Breast epithelium (tissue), 3 donors: ENCODE measurements around the gene IL1RAP.

ENCODE experiments used
- POLR2A ChIP-seq: fragments of 450-650 bp; IDR thresholded peaks from one replicate; pipeline ENCODE4 v1.6.1; 2016; ENCODE audit warnings: antibody characterized with exemption, mild to moderate bottlenecking, moderate library complexity
- POLR2AphosphoS5 ChIP-seq, 3 donors: sonication (generic); formaldehyde crosslinking; IDR thresholded peaks; one replicate each; pipeline ENCODE4 v1.6.1; 2017; ENCODE audit warnings: antibody characterized with exemption in 3 of 3
- TF ChIP-seq, protein P1 (sequence below), 3 donors: fragments of 450-650 bp; IDR thresholded peaks; one replicate each; pipeline ENCODE4 v1.5.1; 2016 to 2017; ENCODE audit warnings: antibody characterized with exemption in 3 of 3, mild to moderate bottlenecking in 3 of 3, moderate library complexity in 3 of 3

DNA sequence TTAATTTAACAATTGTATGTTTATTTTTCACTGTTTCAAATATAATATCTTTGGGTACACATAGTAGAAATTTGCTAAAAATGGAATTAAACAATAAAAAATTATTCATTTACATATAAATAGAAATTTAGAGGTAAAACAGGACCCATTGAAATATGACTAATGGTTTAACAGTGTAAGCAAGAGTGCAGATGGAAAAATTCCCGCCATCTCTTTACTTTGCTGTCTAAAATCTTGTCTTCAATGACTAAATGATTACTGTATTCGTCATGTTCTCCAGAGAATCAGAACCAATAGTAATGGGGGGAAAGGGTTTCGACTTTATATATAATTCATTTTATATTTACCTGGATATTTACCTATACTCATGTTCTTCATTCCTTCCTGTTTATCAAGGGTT lies 163.1 kb downstream of the IL1RAP start:
- TF ChIP-seq, protein P1, sequence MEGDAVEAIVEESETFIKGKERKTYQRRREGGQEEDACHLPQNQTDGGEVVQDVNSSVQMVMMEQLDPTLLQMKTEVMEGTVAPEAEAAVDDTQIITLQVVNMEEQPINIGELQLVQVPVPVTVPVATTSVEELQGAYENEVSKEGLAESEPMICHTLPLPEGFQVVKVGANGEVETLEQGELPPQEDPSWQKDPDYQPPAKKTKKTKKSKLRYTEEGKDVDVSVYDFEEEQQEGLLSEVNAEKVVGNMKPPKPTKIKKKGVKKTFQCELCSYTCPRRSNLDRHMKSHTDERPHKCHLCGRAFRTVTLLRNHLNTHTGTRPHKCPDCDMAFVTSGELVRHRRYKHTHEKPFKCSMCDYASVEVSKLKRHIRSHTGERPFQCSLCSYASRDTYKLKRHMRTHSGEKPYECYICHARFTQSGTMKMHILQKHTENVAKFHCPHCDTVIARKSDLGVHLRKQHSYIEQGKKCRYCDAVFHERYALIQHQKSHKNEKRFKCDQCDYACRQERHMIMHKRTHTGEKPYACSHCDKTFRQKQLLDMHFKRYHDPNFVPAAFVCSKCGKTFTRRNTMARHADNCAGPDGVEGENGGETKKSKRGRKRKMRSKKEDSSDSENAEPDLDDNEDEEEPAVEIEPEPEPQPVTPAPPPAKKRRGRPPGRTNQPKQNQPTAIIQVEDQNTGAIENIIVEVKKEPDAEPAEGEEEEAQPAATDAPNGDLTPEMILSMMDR (IDR thresholded peaks at IDR 0.05): no peak
- TF ChIP-seq POLR2AphosphoS5 (IDR thresholded peaks at IDR 0.05) (no peak), POLR2A (no peak)
